Thyroid gland (tissue), 4 donors: ENCODE measurements around the gene ZNRF1.

ENCODE experiments used
- CTCF ChIP-seq, 6 experiments: fragments of 200-600 bp in 3 of 6; fragments of 450-650 bp in 3 of 6; sonication (generic) in 3 of 6; IDR thresholded peaks; one replicate each; pipeline ENCODE4 v1.5.1; 2016 to 2019; ENCODE audit warnings: antibody characterized with exemption in 6 of 6, mild to moderate bottlenecking in 2 of 6, inconsistent platforms in 1 of 6, moderate library complexity in 1 of 6
- POLR2A ChIP-seq, 2 donors: fragments of 450-650 bp; IDR thresholded peaks; one replicate each; pipeline ENCODE4 v1.6.1; 2017; ENCODE audit warnings: antibody characterized with exemption in 2 of 2, mild to moderate bottlenecking in 2 of 2, moderate library complexity in 1 of 2

- no peak for TF ChIP-seq POLR2A (IDR thresholded peaks at IDR 0.05)
- TF ChIP-seq CTCF (IDR thresholded peaks at IDR 0.05), result no peak
These were observed 140.7 kb downstream of the ZNRF1 start for GRCh38 chr16:75139498-75139897.
